OCI-LY1 (cell line): ENCODE data around the gene PDE1A.

Experiments
- H2AFZ ChIP-seq: fragments of 200-600 bp; sonication (generic), shearing (Covaris generic); 2 replicates; pipeline ENCODE4 v1.6.0; 2014; ENCODE audit warnings: antibody characterized with exemption, mild to moderate bottlenecking, low read length
- H3F3A ChIP-seq: fragments of 200-600 bp; sonication (generic), shearing (Covaris generic); 2 replicates; pipeline ENCODE4 v1.6.0; 2014; ENCODE audit warnings: mild to moderate bottlenecking, antibody characterized with exemption, low read length, moderate library complexity; ENCODE audit not compliant: insufficient read depth
- H3K27ac ChIP-seq: fragments of 200-600 bp; sonication (generic); 2 replicates; pipeline ENCODE4 v1.5.1; 2014; ENCODE audit warnings: low read length, mixed run types, mild to moderate bottlenecking, low read depth; ENCODE audit not compliant: poor library complexity, severe bottlenecking
- H3K27me3 ChIP-seq: fragments of 200-600 bp; sonication (generic); 2 replicates; pipeline ENCODE4 v1.6.0; 2014; ENCODE audit warnings: antibody characterized with exemption, mild to moderate bottlenecking, low read length, moderate library complexity; ENCODE audit not compliant: insufficient read depth
- H3K36me3 ChIP-seq: fragments of 200-600 bp; sonication (generic); 2 replicates; pipeline ENCODE4 v1.6.1; 2014; ENCODE audit warnings: mild to moderate bottlenecking, antibody characterized with exemption, low read length, moderate library complexity, mixed read lengths; ENCODE audit not compliant: insufficient read depth
- H3K4me1 ChIP-seq: fragments of 200-600 bp; sonication (generic); 2 replicates; pipeline ENCODE4 v1.5.1; 2014; ENCODE audit warnings: mild to moderate bottlenecking, low read length, moderate library complexity; ENCODE audit not compliant: insufficient read depth, severe bottlenecking
- H3K4me2 ChIP-seq: fragments of 200-600 bp; sonication (generic), shearing (Covaris generic); 2 replicates; pipeline ENCODE4 v1.6.1; 2014; ENCODE audit warnings: low read length
- H3K4me3 ChIP-seq: fragments of 200-600 bp; sonication (generic); 2 replicates; pipeline ENCODE4 v1.5.1; 2014; ENCODE audit warnings: low read length, low read depth, mild to moderate bottlenecking, mixed read lengths; ENCODE audit not compliant: poor library complexity, severe bottlenecking
- H3K79me2 ChIP-seq: fragments of 200-600 bp; shearing (Covaris generic); 2 replicates; pipeline ENCODE4 v1.6.1; 2016; ENCODE audit warnings: mixed run types, low read length, mixed read lengths; ENCODE audit not compliant: insufficient read depth
- H3K9ac ChIP-seq: fragments of 200-600 bp; sonication (generic), shearing (Covaris generic); 2 replicates; pipeline ENCODE4 v1.6.1; 2014; ENCODE audit warnings: mild to moderate bottlenecking, low read length, mixed read lengths
- H3K9me2 ChIP-seq: fragments of 200-600 bp; sonication (generic), shearing (Covaris generic); 2 replicates; pipeline ENCODE4 v1.6.1; 2014; ENCODE audit warnings: low read depth, mild to moderate bottlenecking, low read length, mixed read lengths
- H3K9me3 ChIP-seq: fragments of 200-600 bp; shearing (Covaris generic); 2 replicates; pipeline ENCODE4 v1.6.1; 2014; ENCODE audit warnings: low read length, mixed read lengths
- H4K20me1 ChIP-seq: fragments of 200-600 bp; sonication (generic), shearing (Covaris generic); 2 replicates; pipeline ENCODE4 v1.6.0; 2016; ENCODE audit warnings: mild to moderate bottlenecking, low read length; ENCODE audit not compliant: insufficient read depth
- EZH2 ChIP-seq: fragments of 200-600 bp; sonication (generic), shearing (Covaris generic); IDR thresholded peaks from 2 replicates; pipeline ENCODE4 v1.8.0; 2017; ENCODE audit warnings: borderline replicate concordance, mixed run types, mild to moderate bottlenecking, antibody characterized with exemption, low read length, moderate library complexity, mixed read lengths
- TF ChIP-seq, protein P1 (sequence below): fragments of 200-600 bp; sonication (generic), shearing (Covaris generic); IDR thresholded peaks from 2 replicates; pipeline ENCODE4 v1.5.1; 2017; ENCODE audit warnings: mild to moderate bottlenecking, antibody characterized with exemption, low read length, moderate library complexity, mixed read lengths

The PDE1A gene

GRCh38 chr2:182245963-182246362 is 180.9 kb downstream of the PDE1A start:
- no peak overlapping the region for H2AFZ ChIP-seq
- no peak overlapping the region for H3K4me2 ChIP-seq
- TF ChIP-seq EZH2: no peak
- no peaks in the 10 kb centered on the region for H3K4me1 ChIP-seq
- no peaks in the 10 kb centered on the region for H3K9me2 ChIP-seq
- no peaks in the 10 kb centered on the region for H4K20me1 ChIP-seq
- H3K9ac ChIP-seq: no peak overlapping the region
- no peaks in the 10 kb centered on the region for H3F3A ChIP-seq
- no peak overlapping the region for H3K27ac ChIP-seq
- no peaks in the 10 kb centered on the region for H3K36me3 ChIP-seq
- no peak overlapping the region for H3K4me3 ChIP-seq
- no peaks in the 10 kb centered on the region for H3K9me3 ChIP-seq
- H3K27me3 ChIP-seq: no peaks in the 10 kb centered on the region
- no peaks in the 10 kb centered on the region for H3K79me2 ChIP-seq

- no peaks in the 10 kb centered on the region for H4K20me1 ChIP-seq
- no peaks in the 10 kb centered on the region for H3K9me2 ChIP-seq
- no peak overlapping the region for H3K27ac ChIP-seq
- H3K9me3 ChIP-seq: no peaks in the 10 kb centered on the region
- no peak overlapping the region for H3K9ac ChIP-seq
- no peaks in the 10 kb centered on the region for H3K4me1 ChIP-seq
- H3K79me2 ChIP-seq: no peaks in the 10 kb centered on the region
- no peak overlapping the region for H3K4me2 ChIP-seq
- no peak overlapping the region for H3K4me3 ChIP-seq
- H3F3A ChIP-seq: no peaks in the 10 kb centered on the region
- no peak for TF ChIP-seq EZH2
- TF ChIP-seq, protein P1, sequence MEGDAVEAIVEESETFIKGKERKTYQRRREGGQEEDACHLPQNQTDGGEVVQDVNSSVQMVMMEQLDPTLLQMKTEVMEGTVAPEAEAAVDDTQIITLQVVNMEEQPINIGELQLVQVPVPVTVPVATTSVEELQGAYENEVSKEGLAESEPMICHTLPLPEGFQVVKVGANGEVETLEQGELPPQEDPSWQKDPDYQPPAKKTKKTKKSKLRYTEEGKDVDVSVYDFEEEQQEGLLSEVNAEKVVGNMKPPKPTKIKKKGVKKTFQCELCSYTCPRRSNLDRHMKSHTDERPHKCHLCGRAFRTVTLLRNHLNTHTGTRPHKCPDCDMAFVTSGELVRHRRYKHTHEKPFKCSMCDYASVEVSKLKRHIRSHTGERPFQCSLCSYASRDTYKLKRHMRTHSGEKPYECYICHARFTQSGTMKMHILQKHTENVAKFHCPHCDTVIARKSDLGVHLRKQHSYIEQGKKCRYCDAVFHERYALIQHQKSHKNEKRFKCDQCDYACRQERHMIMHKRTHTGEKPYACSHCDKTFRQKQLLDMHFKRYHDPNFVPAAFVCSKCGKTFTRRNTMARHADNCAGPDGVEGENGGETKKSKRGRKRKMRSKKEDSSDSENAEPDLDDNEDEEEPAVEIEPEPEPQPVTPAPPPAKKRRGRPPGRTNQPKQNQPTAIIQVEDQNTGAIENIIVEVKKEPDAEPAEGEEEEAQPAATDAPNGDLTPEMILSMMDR: no peak
- H3K27me3 ChIP-seq: no peaks in the 10 kb centered on the region
- no peak overlapping the region for H2AFZ ChIP-seq
- no peaks in the 10 kb centered on the region for H3K36me3 ChIP-seq
These were observed 184.2 kb downstream of the PDE1A start for GRCh38 chr2:182242609-182243008.

- Histone ChIP-seq H3K4me3 (no peak overlapping the region), H3K36me3 (no peaks in the 10 kb centered on the region), H4K20me1 (no peaks in the 10 kb centered on the region), H3K9me2 (no peaks in the 10 kb centered on the region), H3K79me2 (no peaks in the 10 kb centered on the region), H3F3A (no peaks in the 10 kb centered on the region), H3K9ac (no peak overlapping the region), H3K4me2 (no peak overlapping the region), H2AFZ (no peak overlapping the region), H3K4me1 (no peaks in the 10 kb centered on the region), H3K27me3 (no peaks in the 10 kb centered on the region), H3K9me3 (no peaks in the 10 kb centered on the region), H3K27ac (no peak overlapping the region)
- TF ChIP-seq, protein P1: no peak
- no peak for TF ChIP-seq EZH2
These were observed 184.9 kb downstream of the PDE1A start for GRCh38 chr2:182241936-182242335.

GRCh38 chr2:182240862-182241371 is 185.9 kb downstream of the PDE1A start:
- no peaks in the 10 kb centered on the region for H4K20me1 ChIP-seq
- no peaks in the 10 kb centered on the region for H3K27me3 ChIP-seq
- TF ChIP-seq, protein P1: peak; percentile 74
- no peak for TF ChIP-seq EZH2
- no peaks in the 10 kb centered on the region for H3K36me3 ChIP-seq
- no peaks in the 10 kb centered on the region for H3K79me2 ChIP-seq
- no peak overlapping the region for H3K4me3 ChIP-seq
- no peaks in the 10 kb centered on the region for H3F3A ChIP-seq
- H3K4me2 ChIP-seq: no peak overlapping the region
- no peak overlapping the region for H3K27ac ChIP-seq
- H3K4me1 ChIP-seq: no peaks in the 10 kb centered on the region
- H2AFZ ChIP-seq: no peak overlapping the region
- no peak overlapping the region for H3K9ac ChIP-seq
- no peaks in the 10 kb centered on the region for H3K9me2 ChIP-seq
- no peaks in the 10 kb centered on the region for H3K9me3 ChIP-seq
